ENCODE data around the gene GRB10. TPM values are rescaled to one million over a fixed set of nuclear protein-coding genes. Genes with fewer than 3 reads are reported as not detected.

GRB10 gene
- total and polyA plus RNA-seq, 9 donors = 10.0 to 93.3 (median 27.8) TPM

GRCh38 chr7:50720295-50720694 lies 62.4 kb downstream of the GRB10 start:
- Histone ChIP-seq H3K4me3 (no peak overlapping the region), H3K36me3 (no peaks in the 10 kb centered on the region), H3K27me3 (no peaks in the 10 kb centered on the region), H3K9me3 (no peaks in the 10 kb centered on the region), H3K27ac (no peak overlapping the region), H3K4me1 (ENCODE audit: insufficient read depth) (peaks cover 1% of the 10 kb centered on the region)
- WGBS, 3 donors = 93 to 97% (median 94%) methylated on average over 7 of the region's 7 CpGs
- TF ChIP-seq POLR2A (IDR thresholded peaks at IDR 0.05) (no peak), EP300 (IDR thresholded peaks at IDR 0.05) (no peak), CTCF (IDR thresholded peaks at IDR 0.05) (no peak)
- no peak for DNase-seq
- intact Hi-C loops (cut with DNase I) = no loop called here

GRCh38 chr7:50718876-50719275 lies 63.8 kb downstream of the GRB10 start:
- DNase-seq = no peak
- Histone ChIP-seq H3K4me3 (no peak overlapping the region), H3K27ac (no peak overlapping the region), H3K27me3 (no peaks in the 10 kb centered on the region), H3K4me1 (ENCODE audit: insufficient read depth) (peaks cover 1% of the 10 kb centered on the region), H3K9me3 (no peaks in the 10 kb centered on the region), H3K36me3 (no peaks in the 10 kb centered on the region)
- intact Hi-C loops (cut with DNase I) = no loop called here
- 94 to 97% (median 95%) methylated on average over 2 of the region's 2 CpGs for WGBS, 3 donors
- TF ChIP-seq EP300 (IDR thresholded peaks at IDR 0.05) = no peak
- TF ChIP-seq POLR2A (IDR thresholded peaks at IDR 0.05) = no peak
- no peak for TF ChIP-seq CTCF (IDR thresholded peaks at IDR 0.05)

- no peak overlapping the region for H3K27ac ChIP-seq
- H3K27me3 ChIP-seq = no peaks in the 10 kb centered on the region
- WGBS, 3 donors = 80 to 81% (median 81%) methylated on average over 6 of the region's 6 CpGs
- no peaks in the 10 kb centered on the region for H3K36me3 ChIP-seq
- H3K4me1 ChIP-seq (ENCODE audit: insufficient read depth) = peaks cover 2% of the 10 kb centered on the region
- H3K4me3 ChIP-seq = no peak overlapping the region
- DNase-seq = no peak
- intact Hi-C loops (cut with DNase I) = no loop called here
- no peak for TF ChIP-seq EP300 (IDR thresholded peaks at IDR 0.05)
- no peak for TF ChIP-seq POLR2A (IDR thresholded peaks at IDR 0.05)
- TF ChIP-seq CTCF (IDR thresholded peaks at IDR 0.05) = no peak
- no peaks in the 10 kb centered on the region for H3K9me3 ChIP-seq
These were observed 64.4 kb downstream of the GRB10 start for GRCh38 chr7:50718311-50718710.

GRCh38 chr7:50717181-50717580 lies 65.5 kb downstream of the GRB10 start:
- Histone ChIP-seq H3K27me3 (no peaks in the 10 kb centered on the region), H3K4me1 (ENCODE audit: insufficient read depth) (peaks cover 8% of the 10 kb centered on the region), H3K27ac (no peak overlapping the region), H3K4me3 (no peak overlapping the region), H3K9me3 (no peaks in the 10 kb centered on the region), H3K36me3 (no peaks in the 10 kb centered on the region)
- TF ChIP-seq EP300 (IDR thresholded peaks at IDR 0.05) (no peak), CTCF (IDR thresholded peaks at IDR 0.05) (no peak), POLR2A (IDR thresholded peaks at IDR 0.05) (no peak)
- 93 to 97% (median 95%) methylated on average over 4 of the region's 4 CpGs for WGBS, 3 donors
- intact Hi-C loops (cut with DNase I) = no loop called here
- DNase-seq = no peak

- no peak overlapping the region for H3K4me3 ChIP-seq
- H3K9me3 ChIP-seq = no peaks in the 10 kb centered on the region
- H3K4me1 ChIP-seq (ENCODE audit: insufficient read depth) = peaks cover 10% of the 10 kb centered on the region
- intact Hi-C loops (cut with DNase I) = no loop called here
- WGBS, 3 donors = 92 to 93% (median 92%) methylated on average over 4 of the region's 4 CpGs
- DNase-seq = no peak
- no peak overlapping the region for H3K27ac ChIP-seq
- TF ChIP-seq CTCF (IDR thresholded peaks at IDR 0.05) (no peak), EP300 (IDR thresholded peaks at IDR 0.05) (no peak), POLR2A (IDR thresholded peaks at IDR 0.05) (no peak)
- H3K27me3 ChIP-seq = no peaks in the 10 kb centered on the region
- no peaks in the 10 kb centered on the region for H3K36me3 ChIP-seq
These were observed 67.8 kb downstream of the GRB10 start for GRCh38 chr7:50714857-50715256.

All from ovary (tissue), 9 donors.